ENCODE results near the gene HNMT. TPM values are rescaled to one million over a fixed set of nuclear protein-coding genes. Genes with fewer than 3 reads are reported as not detected.
A peak's percentile ranks its signal among the peaks of the same experiment; 100 is the strongest.

HNMT gene
- polyA plus RNA-seq, 1 of the 3 experiments (the other 2 are of a cell fraction): 1.8 TPM

GRCh38 chr2:138034536-138034935 lies 70.3 kb downstream of the HNMT start:
- 96% methylated on average over 3 of the region's 3 CpGs for WGBS (ENCODE audit: low lambda C conversion rate)
- CTCF ChIA-PET: no interaction called here
- TF ChIP-seq REST (IDR thresholded peaks at IDR 0.05; ENCODE audit: low read depth, low read length) (no peak), MXI1 (IDR thresholded peaks at IDR 0.05; ENCODE audit: low read depth, low read length) (no peak), RFX5 (IDR thresholded peaks at IDR 0.05; ENCODE audit: low read length) (no peak), FOSL2 (IDR thresholded peaks at IDR 0.05; ENCODE audit: borderline replicate concordance, low read depth) (no peak), FOXJ3 (CRISPR knock-in tag; IDR thresholded peaks at IDR 0.05) (no peak)
- DNase-seq: no peak
- Histone ChIP-seq H3K9me2 (no peaks in the 10 kb centered on the region), H3K27ac (ENCODE audit: low read depth in 2 of 2, low read length in 1 of 2) (no peak overlapping the region), H3K9ac (no peak overlapping the region), H3K9me3 (no peaks in the 10 kb centered on the region), H3K4me1 (ENCODE audit: control insufficient read depth in 1 of 2, insufficient read depth in 2 of 2, low read depth in 1 of 2, low read length in 1 of 2) (peaks cover 0 to 5% of the 10 kb centered on the region in 2 experiments; a peak in 2 of 4 replicates), H2AFZ (ENCODE audit: low read depth) (no peak overlapping the region), H3K36me3 (replicated peaks in 1 of 2; ENCODE audit: control insufficient read depth in 1 of 2, insufficient read depth in 2 of 2, low read length in 1 of 2) (no peaks in the 10 kb centered on the region), H4K20me1 (ENCODE audit: insufficient read depth) (no peaks in the 10 kb centered on the region), H3K79me2 (ENCODE audit: insufficient read depth) (no peaks in the 10 kb centered on the region), H3K4me2 (no peak overlapping the region), H3F3A (replicated peaks; ENCODE audit: insufficient read depth) (peaks cover 4% of the 10 kb centered on the region), H3K4me3 (ENCODE audit: low read depth in 2 of 2, low read length in 1 of 2) (no peak overlapping the region), H3K27me3 (ENCODE audit: insufficient read depth) (no peaks in the 10 kb centered on the region)
- POLR2A ChIA-PET: no interaction called here

GRCh38 chr2:138035608-138036217 lies 71.4 kb downstream of the HNMT start:
- peak overlapping the region; percentile 26; the same call in 1 of the 2 replicates for H2AFZ ChIP-seq (ENCODE audit: low read depth)
- no peak for DNase-seq
- ChIA-PET CTCF (no interaction called here), POLR2A (interaction anchor here (0.6 kb wide), 2 partner anchors 62 to 792 kb away, joined by 3 read pairs; no protein-coding TSS in a partner anchor)
- no peaks in the 10 kb centered on the region for H3K79me2 ChIP-seq (ENCODE audit: insufficient read depth)
- H3K4me1 ChIP-seq (ENCODE audit: control insufficient read depth in 1 of 2, insufficient read depth in 2 of 2, low read depth in 1 of 2, low read length in 1 of 2): peaks cover 0 to 5% of the 10 kb centered on the region in 2 experiments; a peak in 2 of 4 replicates
- no peak overlapping the region for H3K9ac ChIP-seq
- no peaks in the 10 kb centered on the region for H3K27me3 ChIP-seq (ENCODE audit: insufficient read depth)
- no peaks in the 10 kb centered on the region for H3K36me3 ChIP-seq (replicated peaks in 1 of 2; ENCODE audit: control insufficient read depth in 1 of 2, insufficient read depth in 2 of 2, low read length in 1 of 2)
- peaks cover 4% of the 10 kb centered on the region for H3F3A ChIP-seq (replicated peaks; ENCODE audit: insufficient read depth)
- H3K4me3 ChIP-seq (ENCODE audit: low read depth in 2 of 2, low read length in 1 of 2): no peak overlapping the region
- TF ChIP-seq NFIC (IDR thresholded peaks at IDR 0.05; ENCODE audit: borderline replicate concordance) (no peak), FOSL2 (IDR thresholded peaks at IDR 0.05; ENCODE audit: borderline replicate concordance, low read depth) (no peak), MXI1 (IDR thresholded peaks at IDR 0.05; ENCODE audit: low read depth, low read length) (no peak), USF1 (IDR thresholded peaks at IDR 0.05; ENCODE audit: borderline replicate concordance, low read depth) (no peak), EZH2phosphoT487 (IDR thresholded peaks at IDR 0.05; ENCODE audit: borderline replicate concordance, low read depth) (no peak), GATA2 (CRISPR knock-in tag; IDR thresholded peaks at IDR 0.05) (no peak), MEF2A (IDR thresholded peaks at IDR 0.05; ENCODE audit: borderline replicate concordance, low read depth) (no peak), FOXM1 (IDR thresholded peaks at IDR 0.05; ENCODE audit: low read depth) (no peak), RFX5 (IDR thresholded peaks at IDR 0.05; ENCODE audit: low read length) (no peak), GABPA (IDR thresholded peaks at IDR 0.05; ENCODE audit: low read depth) (no peak), EP300 (IDR thresholded peaks at IDR 0.05; ENCODE audit: borderline replicate concordance in 1 of 2, low read depth in 1 of 2, low read length in 1 of 2) (no peak), SIN3A (IDR thresholded peaks at IDR 0.05; ENCODE audit: borderline replicate concordance, low read depth, low read length) (no peak), RAD21 (IDR thresholded peaks at IDR 0.05; ENCODE audit: low read length) (no peak)
- H3K27ac ChIP-seq (ENCODE audit: low read depth in 2 of 2, low read length in 1 of 2): peak overlapping the region in 1 of 2 experiments; percentile 78; a peak in 1 of 4 replicates
- H3K9me2 ChIP-seq: no peaks in the 10 kb centered on the region
- H3K4me2 ChIP-seq: no peak overlapping the region
- H3K9me3 ChIP-seq: no peaks in the 10 kb centered on the region
- no peaks in the 10 kb centered on the region for H4K20me1 ChIP-seq (ENCODE audit: insufficient read depth)
- WGBS (ENCODE audit: low lambda C conversion rate): 80% methylated on average over 4 of the region's 4 CpGs

Measured in SK-N-SH (cell line).